ENCODE data around the gene ZNF207. TPM values are rescaled to one million over a fixed set of nuclear protein-coding genes. Genes with fewer than 3 reads are reported as not detected.

The ZNF207 gene
- total and polyA plus RNA-seq, 7 donors: 60.9 to 136 (median 75.2) TPM

DNA sequence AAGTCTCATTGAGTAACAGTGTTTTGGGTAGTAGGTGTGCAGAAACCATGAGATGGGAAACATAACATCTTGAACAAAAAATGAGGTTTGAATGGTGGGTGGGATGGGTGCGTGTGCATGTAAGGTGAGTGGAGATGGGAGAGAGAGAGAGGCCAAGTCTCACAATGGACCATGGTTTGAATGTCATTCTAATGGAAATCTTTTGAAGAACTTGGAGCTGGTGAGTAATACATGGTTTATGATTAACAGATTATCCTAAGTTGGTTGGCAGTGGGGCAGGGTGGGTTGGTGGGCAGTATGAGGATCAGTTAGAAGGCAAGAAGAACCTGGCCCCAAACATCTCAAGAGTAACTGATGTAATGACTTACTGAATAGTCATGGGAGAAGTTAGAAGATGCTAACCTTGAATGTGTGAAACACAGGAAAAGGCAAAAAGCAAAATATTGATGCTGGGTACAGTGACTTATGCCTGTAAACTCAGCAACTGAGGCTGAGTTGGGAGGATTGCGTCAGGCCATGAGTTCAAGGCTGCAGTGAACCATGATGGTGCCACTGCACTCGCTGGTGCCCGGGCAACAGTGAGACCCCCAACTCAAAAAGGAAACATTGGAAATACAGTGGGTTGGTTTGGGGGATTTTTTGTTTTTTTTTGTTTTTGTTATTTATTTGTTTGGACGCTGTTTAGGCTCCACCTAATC lies 32.7 kb downstream of the ZNF207 start:
- Histone ChIP-seq H3K36me3 (ENCODE audit: insufficient read depth in 1 of 2, low read depth in 1 of 2) (peaks cover 4 to 90% of the 10 kb centered on the region in 2 donors), H3K27me3 (ENCODE audit: insufficient read depth in 3 of 3, low read length in 2 of 3) (no peaks in the 10 kb centered on the region), H3K27ac (no peak overlapping the region), H3K4me1 (no peaks in the 10 kb centered on the region), H3K9me3 (no peaks in the 10 kb centered on the region), H3K4me3 (no peak overlapping the region)
- TF ChIP-seq CTCF (IDR thresholded peaks at IDR 0.05): no peak
- WGBS, 3 donors: 97 to 99% (median 98%) methylated on average over 5 of the region's 5 CpGs
- intact Hi-C loops (cut with DNase I): no loop called here
- no peak for ATAC-seq
- DNase-seq: no peak

GRCh38 chr17:32383926-32384434 lies 34.0 kb downstream of the ZNF207 start:
- Histone ChIP-seq H3K4me1 (no peaks in the 10 kb centered on the region), H3K4me3 (no peak overlapping the region), H3K36me3 (ENCODE audit: insufficient read depth in 1 of 2, low read depth in 1 of 2) (peaks cover 2 to 89% of the 10 kb centered on the region in 2 donors), H3K9me3 (no peaks in the 10 kb centered on the region), H3K27me3 (ENCODE audit: insufficient read depth in 3 of 3, low read length in 2 of 3) (no peaks in the 10 kb centered on the region), H3K27ac (no peak overlapping the region)
- TF ChIP-seq CTCF (IDR thresholded peaks at IDR 0.05): no peak
- intact Hi-C loops (cut with DNase I): no loop called here
- no peak for DNase-seq
- WGBS, 3 donors: 88 to 100% (median 88%) methylated on average over 1 of the region's 1 CpG
- peak in 1 of 4 donors; percentile 11 for ATAC-seq

GRCh38 chr17:32385121-32385520 lies 35.2 kb downstream of the ZNF207 start:
- intact Hi-C loops (cut with DNase I): no loop called here
- ATAC-seq: no peak
- peaks cover 2 to 89% of the 10 kb centered on the region in 2 donors for H3K36me3 ChIP-seq (ENCODE audit: insufficient read depth in 1 of 2, low read depth in 1 of 2)

GRCh38 chr17:32385971-32386370 lies 36.0 kb downstream of the ZNF207 start:
- H3K9me3 ChIP-seq: no peaks in the 10 kb centered on the region
- H3K36me3 ChIP-seq (ENCODE audit: insufficient read depth in 1 of 2, low read depth in 1 of 2): peaks cover 0 to 89% of the 10 kb centered on the region in 2 donors
- ATAC-seq: no peak
- no peak overlapping the region for H3K27ac ChIP-seq
- intact Hi-C loops (cut with DNase I): no loop called here
- no peaks in the 10 kb centered on the region for H3K4me1 ChIP-seq
- 94 to 97% (median 95%) methylated on average over 5 of the region's 5 CpGs for WGBS, 3 donors
- TF ChIP-seq CTCF (IDR thresholded peaks at IDR 0.05): no peak
- H3K27me3 ChIP-seq (ENCODE audit: insufficient read depth in 3 of 3, low read length in 2 of 3): no peaks in the 10 kb centered on the region
- no peak overlapping the region for H3K4me3 ChIP-seq
- DNase-seq: no peak

More at GRCh38 chr17:32385121-32385520, 35.2 kb downstream of the ZNF207 start:
- no peak for DNase-seq
- no peak for TF ChIP-seq CTCF (IDR thresholded peaks at IDR 0.05)
- no peaks in the 10 kb centered on the region for H3K27me3 ChIP-seq (ENCODE audit: insufficient read depth in 3 of 3, low read length in 2 of 3)
- no peaks in the 10 kb centered on the region for H3K4me1 ChIP-seq
- H3K4me3 ChIP-seq: no peak overlapping the region
- WGBS, 3 donors: 83 to 93% (median 84%) methylated on average over 7 of the region's 7 CpGs
- no peaks in the 10 kb centered on the region for H3K9me3 ChIP-seq
- no peak overlapping the region for H3K27ac ChIP-seq

Measured in psoas muscle (tissue), 8 donors.